Ovary (tissue), 3 donors: ENCODE results near the gene LIMS2.

Experiments used
- EP300 ChIP-seq: sonication (generic); formaldehyde crosslinking; IDR thresholded peaks from one replicate; pipeline ENCODE4 v1.6.1; 2017; ENCODE audit warnings: antibody characterized with exemption
- POLR2A ChIP-seq: fragments of 450-650 bp; IDR thresholded peaks from one replicate; pipeline ENCODE4 v1.6.1; 2017; ENCODE audit warnings: antibody characterized with exemption, mild to moderate bottlenecking, moderate library complexity
- TF ChIP-seq, protein P1 (sequence below), 3 donors: fragments of 450-650 bp in 2 of 3; fragments of 200-600 bp in 1 of 3; IDR thresholded peaks; one replicate each; pipeline versions ENCODE4 v1.5.1 to v1.8.0; 2016 to 2022; ENCODE audit warnings: antibody characterized with exemption in 3 of 3, mild to moderate bottlenecking in 1 of 3
- donor health status: DM: no; HTN: no; CAD: no.

DNA sequence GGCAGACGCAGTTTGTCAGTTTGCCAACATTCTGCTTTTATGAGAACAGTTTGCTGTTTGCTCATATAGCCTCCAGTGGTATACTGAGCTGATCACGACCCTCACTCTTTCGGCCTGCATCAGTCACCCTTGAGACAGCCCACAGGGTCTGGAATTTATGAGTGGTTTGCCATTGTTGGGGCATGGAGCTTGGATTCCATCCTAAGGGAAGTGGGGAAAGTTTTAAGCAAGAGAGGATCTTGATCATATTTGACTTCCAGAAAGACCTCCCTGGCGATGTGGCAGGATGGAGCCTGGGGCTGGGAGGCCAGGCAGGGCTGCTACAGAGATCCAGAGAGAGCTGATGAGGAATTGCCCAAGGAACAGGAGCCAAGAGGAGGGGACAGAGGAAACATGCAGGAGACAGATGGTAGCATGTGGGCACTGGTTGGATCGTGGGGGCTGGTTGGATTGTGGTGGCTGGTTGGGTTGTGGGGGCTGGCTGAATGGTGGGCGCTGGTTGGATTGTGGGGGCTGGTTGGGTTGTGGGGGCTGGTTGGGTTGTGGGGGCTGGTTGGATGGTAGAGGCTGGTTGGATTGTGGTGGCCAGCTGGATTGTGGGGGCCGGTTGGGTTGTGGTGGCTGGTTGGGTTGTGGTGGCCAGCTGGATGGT lies 56.7 kb downstream of the LIMS2 start:
- TF ChIP-seq, protein P1, sequence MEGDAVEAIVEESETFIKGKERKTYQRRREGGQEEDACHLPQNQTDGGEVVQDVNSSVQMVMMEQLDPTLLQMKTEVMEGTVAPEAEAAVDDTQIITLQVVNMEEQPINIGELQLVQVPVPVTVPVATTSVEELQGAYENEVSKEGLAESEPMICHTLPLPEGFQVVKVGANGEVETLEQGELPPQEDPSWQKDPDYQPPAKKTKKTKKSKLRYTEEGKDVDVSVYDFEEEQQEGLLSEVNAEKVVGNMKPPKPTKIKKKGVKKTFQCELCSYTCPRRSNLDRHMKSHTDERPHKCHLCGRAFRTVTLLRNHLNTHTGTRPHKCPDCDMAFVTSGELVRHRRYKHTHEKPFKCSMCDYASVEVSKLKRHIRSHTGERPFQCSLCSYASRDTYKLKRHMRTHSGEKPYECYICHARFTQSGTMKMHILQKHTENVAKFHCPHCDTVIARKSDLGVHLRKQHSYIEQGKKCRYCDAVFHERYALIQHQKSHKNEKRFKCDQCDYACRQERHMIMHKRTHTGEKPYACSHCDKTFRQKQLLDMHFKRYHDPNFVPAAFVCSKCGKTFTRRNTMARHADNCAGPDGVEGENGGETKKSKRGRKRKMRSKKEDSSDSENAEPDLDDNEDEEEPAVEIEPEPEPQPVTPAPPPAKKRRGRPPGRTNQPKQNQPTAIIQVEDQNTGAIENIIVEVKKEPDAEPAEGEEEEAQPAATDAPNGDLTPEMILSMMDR (IDR thresholded peaks at IDR 0.05) = no peak
- TF ChIP-seq POLR2A (no peak), EP300 (no peak)
